Duodenal mucosa (tissue), 2 donors: ENCODE measurements around the gene DEFB123.

ENCODE experiments used
- H3K27ac ChIP-seq: one replicate; pipeline ENCODE4 v1.7.0; 2013; ENCODE audit warnings: low read depth, low read length
- H3K27me3 ChIP-seq, 2 donors: one replicate each; pipeline ENCODE4 v1.7.0; 2013; ENCODE audit warnings: low read length in 2 of 2, control low read depth in 1 of 2; ENCODE audit not compliant: insufficient read depth in 2 of 2, control insufficient read depth in 1 of 2
- H3K36me3 ChIP-seq, 2 donors: one replicate each; pipeline ENCODE4 v1.7.0; 2013; ENCODE audit warnings: low read length in 2 of 2, control low read depth in 1 of 2; ENCODE audit not compliant: insufficient read depth in 2 of 2, control insufficient read depth in 1 of 2
- H3K4me1 ChIP-seq, 2 donors: one replicate each; pipeline ENCODE4 v1.7.0; 2013; ENCODE audit warnings: low read length in 2 of 2, control low read depth in 1 of 2; ENCODE audit not compliant: insufficient read depth in 2 of 2, control insufficient read depth in 1 of 2
- H3K4me3 ChIP-seq, 2 donors: one replicate each; pipeline ENCODE4 v1.7.0; 2013; ENCODE audit warnings: low read length in 2 of 2, low read depth in 1 of 2
- H3K9ac ChIP-seq, 2 donors: one replicate each; pipeline ENCODE4 v1.7.0; 2013; ENCODE audit warnings: low read length in 2 of 2, low read depth in 1 of 2
- H3K9me3 ChIP-seq, 2 donors: one replicate each; pipeline ENCODE4 v1.7.0; 2013; ENCODE audit warnings: low read length in 2 of 2, control low read depth in 1 of 2; ENCODE audit not compliant: control insufficient read depth in 1 of 2

Gene DEFB123

DNA sequence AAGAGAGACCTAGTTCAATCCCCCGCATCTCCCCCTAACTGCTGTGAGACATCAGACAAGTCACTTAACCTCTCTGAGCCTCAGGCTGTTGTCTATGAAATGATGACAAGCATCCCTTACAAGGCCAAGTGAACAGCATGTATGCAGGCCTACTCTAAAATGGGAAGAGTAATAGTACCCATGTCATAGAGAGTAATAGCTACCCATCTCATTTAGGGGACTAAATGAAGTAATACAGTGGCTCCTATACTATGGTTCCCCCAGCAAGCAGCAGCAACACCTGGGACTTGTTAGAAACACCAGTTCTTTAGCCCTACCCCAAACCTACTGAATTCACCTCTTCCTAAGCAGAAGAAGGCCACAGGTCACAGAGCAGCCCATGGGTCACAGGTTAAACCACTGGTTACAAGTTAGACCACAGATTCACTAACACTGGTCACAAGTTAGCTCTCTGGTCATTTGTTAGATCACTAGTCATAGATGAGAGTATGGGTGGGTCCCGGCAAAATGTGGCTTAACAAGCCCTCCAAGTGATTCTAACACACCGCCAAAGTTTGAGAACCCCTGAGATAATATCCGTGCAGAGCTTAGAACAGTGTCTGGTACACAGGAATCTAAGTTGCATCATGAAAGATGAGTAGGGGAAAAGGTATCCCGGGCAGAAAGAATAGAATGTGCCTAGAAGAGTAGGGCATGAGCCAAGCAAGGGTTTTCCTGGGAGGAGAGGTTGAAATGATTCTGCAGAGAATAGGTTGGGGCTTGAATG lies 33.1 kb downstream of the DEFB123 start:
- no peak overlapping the region for H3K4me3 ChIP-seq
- H3K27ac ChIP-seq = no peak overlapping the region
- no peaks in the 10 kb centered on the region for H3K9me3 ChIP-seq
- no peak overlapping the region for H3K9ac ChIP-seq
- no peaks in the 10 kb centered on the region for H3K4me1 ChIP-seq
- no peaks in the 10 kb centered on the region for H3K36me3 ChIP-seq
- peaks cover 7 to 25% of the 10 kb centered on the region in 2 donors for H3K27me3 ChIP-seq

DNA sequence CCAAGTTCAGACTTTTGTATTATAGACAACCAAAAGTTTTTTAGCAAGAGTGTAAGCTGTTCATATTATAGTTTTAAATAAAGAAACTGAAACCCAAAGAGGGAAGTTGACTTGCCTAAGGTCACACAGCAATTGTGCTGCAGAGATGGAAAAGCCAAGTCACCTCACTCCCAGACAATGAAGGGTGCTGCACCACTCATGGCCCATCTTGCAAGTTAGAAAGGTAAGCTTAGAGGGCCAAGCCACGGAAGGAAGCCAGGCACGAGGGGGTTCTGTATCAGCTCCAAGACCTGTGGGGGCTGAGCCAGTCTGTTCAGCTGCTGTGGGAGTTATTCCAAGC lies 33.6 kb downstream of the DEFB123 start:
- H3K4me3 ChIP-seq = no peak overlapping the region
- H3K36me3 ChIP-seq = no peaks in the 10 kb centered on the region
- no peak overlapping the region for H3K27ac ChIP-seq
- H3K27me3 ChIP-seq = peaks cover 7 to 25% of the 10 kb centered on the region in 2 donors
- H3K4me1 ChIP-seq = no peaks in the 10 kb centered on the region
- no peaks in the 10 kb centered on the region for H3K9me3 ChIP-seq
- H3K9ac ChIP-seq = no peak overlapping the region

DNA sequence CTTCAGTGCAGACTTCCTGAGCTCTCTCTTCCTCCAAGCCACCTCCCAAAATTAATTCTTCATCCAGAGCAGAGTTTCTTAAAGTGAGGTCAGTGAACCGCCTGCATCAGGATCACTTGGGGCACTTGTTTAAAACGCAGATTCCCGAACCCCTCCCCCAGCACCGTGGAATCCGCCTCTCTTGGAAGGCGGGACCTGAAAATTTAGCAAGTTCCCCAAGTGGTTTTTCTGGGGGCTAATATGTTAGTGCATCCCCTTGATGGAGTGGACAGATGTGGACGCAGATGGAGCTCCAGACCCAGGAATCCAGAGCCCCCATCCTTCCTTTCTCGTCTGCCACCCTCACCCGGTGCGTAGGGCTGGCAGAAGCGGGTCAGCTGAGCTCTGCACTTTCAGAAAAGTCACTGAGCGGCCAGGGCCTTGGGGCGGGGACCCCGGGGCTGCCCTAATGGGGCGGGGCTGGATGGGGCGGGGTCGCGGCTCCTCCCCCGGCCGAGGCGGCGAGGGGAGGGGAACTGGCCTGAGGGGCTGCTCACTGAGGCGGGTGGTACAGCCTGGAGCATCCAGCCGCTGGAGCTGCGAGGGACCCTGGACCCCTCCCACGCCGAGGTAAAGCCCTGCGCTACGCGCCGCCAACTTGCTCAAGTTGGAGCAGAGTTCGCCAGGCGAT lies 34.5 kb downstream of the DEFB123 start, which contains the start of the genes DEFB124 and REM1:
Gene DEFB124, minus strand, starts transcription at position 370 of the 670 bp plus-strand sequence. CDS start 2,114 bp downstream, outside the sequence.
Gene REM1, plus strand, starts transcription at position 531 of the 670 bp plus-strand sequence. CDS start 1,158 bp downstream, outside the sequence.
- H3K27me3 ChIP-seq = peaks cover 7 to 25% of the 10 kb centered on the region in 2 donors
- H3K4me3 ChIP-seq = peak within 1 kb of the TSS; percentile 40 to 43
- H3K36me3 ChIP-seq = no peaks in the 10 kb centered on the region
- H3K4me1 ChIP-seq = no peaks in the 10 kb centered on the region
- peak within 1 kb of the TSS in 1 of 2 donors; percentile 25 for H3K9ac ChIP-seq
- H3K27ac ChIP-seq = no peak within 1 kb of the TSS
- H3K9me3 ChIP-seq = no peaks in the 10 kb centered on the region

DNA sequence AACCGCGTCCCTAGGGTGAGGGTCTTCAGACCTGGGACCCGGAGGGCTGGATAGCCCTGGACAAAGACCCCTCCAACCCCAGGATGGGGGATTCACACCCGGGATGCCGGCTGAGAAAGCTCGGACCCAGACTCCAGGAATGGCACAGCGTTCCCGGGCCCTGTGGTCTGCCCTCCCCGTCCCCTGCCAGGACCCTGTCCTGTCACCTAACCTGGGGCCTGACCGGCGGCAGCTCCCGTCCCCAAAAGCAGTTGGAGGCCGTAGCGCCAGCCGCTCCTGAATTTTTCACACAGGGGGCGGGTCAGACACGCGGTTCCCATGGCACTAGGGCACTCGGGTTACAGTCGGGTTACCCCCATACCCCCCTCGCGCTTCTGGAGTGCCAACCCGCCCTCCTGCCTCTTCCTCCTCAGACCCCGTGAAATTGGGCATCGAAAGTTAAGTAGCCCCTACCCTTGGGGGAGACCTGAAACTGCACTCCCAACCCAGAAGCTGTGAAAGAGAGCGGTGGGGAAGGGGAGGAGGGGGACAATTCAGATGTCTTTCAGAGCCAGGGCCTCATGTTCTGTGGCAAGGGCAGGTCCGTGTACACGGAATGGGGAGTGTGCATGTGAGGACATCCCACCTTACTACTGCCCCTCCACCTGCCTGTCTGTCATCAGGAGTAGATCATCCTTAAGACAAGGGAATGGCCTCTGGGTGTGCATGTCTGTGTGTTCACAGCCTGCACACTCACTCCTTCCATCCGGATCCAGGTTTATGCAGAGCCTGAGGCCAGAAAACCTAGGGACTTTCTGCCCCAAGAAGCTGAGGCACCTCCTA lies 35.3 kb downstream of the DEFB123 start:
- no peaks in the 10 kb centered on the region for H3K36me3 ChIP-seq
- H3K4me3 ChIP-seq = peak overlapping the region; percentile 40 to 43
- H3K27me3 ChIP-seq = peaks cover 7 to 25% of the 10 kb centered on the region in 2 donors
- H3K9ac ChIP-seq = peak overlapping the region in 1 of 2 donors; percentile 25
- H3K27ac ChIP-seq = no peak overlapping the region
- no peaks in the 10 kb centered on the region for H3K4me1 ChIP-seq
- no peaks in the 10 kb centered on the region for H3K9me3 ChIP-seq

DNA sequence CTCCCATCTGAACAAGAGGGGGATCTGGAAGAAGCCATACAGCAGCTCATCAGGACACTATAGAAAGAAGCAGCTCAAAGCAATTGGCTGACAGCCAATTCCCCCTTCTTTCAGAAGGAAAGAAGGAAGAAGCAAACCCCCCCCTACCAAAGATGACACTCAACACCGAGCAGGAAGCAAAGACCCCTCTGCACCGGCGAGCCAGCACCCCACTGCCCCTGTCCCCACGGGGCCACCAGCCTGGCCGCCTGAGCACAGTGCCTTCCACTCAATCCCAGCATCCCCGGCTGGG lies 35.8 kb downstream of the DEFB123 start:
- no peak overlapping the region for H3K27ac ChIP-seq
- H3K4me3 ChIP-seq = peak overlapping the region in 1 of 2 donors; percentile 40

DNA sequence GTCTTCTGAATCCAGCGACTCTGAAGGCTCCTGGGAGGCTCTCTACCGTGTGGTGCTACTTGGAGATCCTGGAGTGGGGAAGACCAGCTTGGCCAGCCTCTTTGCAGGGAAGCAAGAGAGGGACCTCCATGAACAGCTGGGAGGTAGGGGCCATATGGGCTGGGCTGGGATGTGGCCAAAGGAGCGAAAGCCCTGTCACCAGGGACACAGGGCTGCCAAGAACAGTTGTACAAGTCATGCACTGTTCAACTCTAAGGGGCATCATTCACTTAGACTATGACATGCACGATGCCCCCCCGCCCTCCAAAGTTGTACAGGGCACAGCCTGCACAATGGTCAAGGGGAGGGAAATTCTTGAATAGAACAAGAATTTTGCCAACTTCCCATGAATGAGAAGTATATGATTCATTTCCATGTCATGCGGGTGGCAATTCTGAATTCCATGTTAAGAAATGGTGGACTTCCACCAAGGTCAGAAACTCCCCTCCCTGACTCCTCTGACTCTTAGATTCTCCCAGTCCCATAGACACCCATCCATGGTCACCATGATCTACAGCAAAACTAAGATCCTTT lies 36.3 kb downstream of the DEFB123 start:
- Histone ChIP-seq H3K4me3 (no peak overlapping the region), H3K27ac (no peak overlapping the region)

More for the DNA sequence above, 35.8 kb downstream of the DEFB123 start:
- H3K9ac ChIP-seq = no peak overlapping the region
- no peaks in the 10 kb centered on the region for H3K9me3 ChIP-seq
- H3K27me3 ChIP-seq = peaks cover 7 to 25% of the 10 kb centered on the region in 2 donors
- H3K36me3 ChIP-seq = no peaks in the 10 kb centered on the region
- H3K4me1 ChIP-seq = no peaks in the 10 kb centered on the region

DNA sequence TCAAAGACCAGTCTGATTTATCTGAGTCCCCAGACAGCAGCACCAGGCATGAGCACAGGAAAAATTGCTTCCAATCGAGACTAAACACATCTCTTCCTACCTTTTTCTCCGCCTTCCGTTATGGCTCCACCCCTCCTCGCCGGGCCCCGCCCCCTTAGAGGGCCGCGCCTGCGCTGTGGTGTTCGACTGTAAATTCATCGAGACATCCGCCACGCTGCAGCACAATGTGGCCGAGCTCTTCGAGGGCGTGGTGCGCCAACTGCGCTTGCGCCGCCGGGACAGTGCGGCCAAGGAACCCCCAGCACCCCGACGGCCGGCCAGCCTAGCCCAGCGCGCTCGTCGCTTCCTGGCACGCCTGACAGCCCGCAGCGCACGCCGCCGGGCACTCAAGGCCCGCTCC lies 43.6 kb downstream of the DEFB123 start:
- H3K4me3 ChIP-seq = no peak overlapping the region
- H3K9ac ChIP-seq = no peak overlapping the region
- no peaks in the 10 kb centered on the region for H3K36me3 ChIP-seq
- no peaks in the 10 kb centered on the region for H3K9me3 ChIP-seq
- H3K27me3 ChIP-seq = peaks cover 0 to 7% of the 10 kb centered on the region in 2 donors
- no peaks in the 10 kb centered on the region for H3K4me1 ChIP-seq
- no peak overlapping the region for H3K27ac ChIP-seq

More for the DNA sequence above, 36.3 kb downstream of the DEFB123 start:
- no peaks in the 10 kb centered on the region for H3K36me3 ChIP-seq
- no peak overlapping the region for H3K9ac ChIP-seq
- H3K27me3 ChIP-seq = peaks cover 7 to 25% of the 10 kb centered on the region in 2 donors
- no peaks in the 10 kb centered on the region for H3K9me3 ChIP-seq
- H3K4me1 ChIP-seq = no peaks in the 10 kb centered on the region

DNA sequence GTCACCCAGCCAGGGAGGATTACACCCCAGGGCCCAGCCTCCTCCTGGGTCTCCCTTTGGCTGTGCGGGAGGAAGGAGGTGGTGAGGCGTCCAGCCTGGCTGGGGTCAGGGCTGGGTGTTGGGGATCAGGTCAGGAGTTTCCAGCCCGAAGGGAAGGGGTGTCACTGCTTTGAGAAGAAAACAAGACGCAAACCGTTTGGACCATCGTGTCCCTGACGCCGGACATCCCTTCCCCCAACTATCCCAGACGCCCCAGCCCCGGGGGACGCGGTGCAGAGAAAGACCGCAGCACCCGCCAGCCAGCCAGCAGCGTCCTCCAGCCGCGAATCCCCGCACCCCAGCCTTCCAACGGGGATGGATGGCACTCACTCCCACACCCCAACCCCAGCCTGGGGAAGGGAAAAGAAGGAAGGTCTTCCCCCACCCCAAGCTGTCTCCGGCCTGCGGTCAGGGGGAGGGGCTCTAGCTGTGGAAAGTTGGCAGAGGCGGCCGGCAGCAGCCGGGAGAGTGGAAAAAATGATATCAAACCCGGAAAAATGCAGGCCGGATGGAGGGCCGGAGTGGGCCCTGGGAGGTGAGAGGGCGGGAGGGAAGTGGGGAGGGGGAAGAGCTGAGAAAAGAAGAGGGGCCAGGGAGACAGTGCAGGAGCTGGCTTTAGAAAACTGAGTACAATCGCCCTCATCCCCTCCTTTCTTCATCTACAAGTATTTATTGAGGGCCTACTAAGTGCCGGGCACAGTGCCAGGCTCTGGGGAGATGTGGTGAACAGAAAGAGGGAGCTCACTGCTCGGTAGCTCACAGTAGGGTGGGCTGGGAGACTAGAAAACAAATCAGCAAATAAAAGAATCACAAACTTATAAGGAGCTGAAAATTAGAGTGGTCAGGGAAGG lies 45.3 kb downstream of the DEFB123 start:
- Histone ChIP-seq H3K9me3 (no peaks in the 10 kb centered on the region), H3K27me3 (peaks cover 0 to 7% of the 10 kb centered on the region in 2 donors), H3K27ac (peak overlapping the region; percentile 81), H3K4me3 (no peak overlapping the region), H3K4me1 (no peaks in the 10 kb centered on the region), H3K36me3 (no peaks in the 10 kb centered on the region), H3K9ac (no peak overlapping the region)

DNA sequence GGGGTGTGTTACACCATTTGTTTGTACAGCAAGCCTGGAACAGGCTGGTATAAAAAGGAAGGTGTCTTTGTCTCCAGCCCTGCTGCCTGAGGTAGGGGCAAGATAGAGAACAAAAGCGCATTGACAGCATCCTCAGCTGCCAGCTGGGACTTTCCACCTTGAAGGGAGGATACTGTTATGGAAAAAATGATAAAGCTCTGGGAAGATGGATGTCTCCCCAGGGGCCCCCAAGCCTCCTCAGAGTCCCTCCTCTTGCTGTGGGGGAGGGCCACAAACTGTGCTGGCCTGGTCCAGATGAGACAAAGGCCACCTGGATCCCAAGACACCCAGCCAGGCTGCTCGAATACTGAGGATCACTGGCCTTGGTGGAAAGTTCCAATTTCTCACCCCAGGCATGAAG lies 47.7 kb downstream of the DEFB123 start:
- Histone ChIP-seq H3K9ac (no peak overlapping the region), H3K9me3 (no peaks in the 10 kb centered on the region), H3K4me1 (no peaks in the 10 kb centered on the region), H3K4me3 (no peak overlapping the region), H3K36me3 (no peaks in the 10 kb centered on the region), H3K27ac (no peak overlapping the region), H3K27me3 (peaks cover 0 to 7% of the 10 kb centered on the region in 2 donors)
